ENCODE results near the gene ATP5F1E. TPM values are rescaled to one million over a fixed set of nuclear protein-coding genes. Genes with fewer than 3 reads are reported as not detected.

Gene ATP5F1E
- total and polyA plus RNA-seq, 12 donors, result 13.3 to 131 (median 55.3) TPM

DNA sequence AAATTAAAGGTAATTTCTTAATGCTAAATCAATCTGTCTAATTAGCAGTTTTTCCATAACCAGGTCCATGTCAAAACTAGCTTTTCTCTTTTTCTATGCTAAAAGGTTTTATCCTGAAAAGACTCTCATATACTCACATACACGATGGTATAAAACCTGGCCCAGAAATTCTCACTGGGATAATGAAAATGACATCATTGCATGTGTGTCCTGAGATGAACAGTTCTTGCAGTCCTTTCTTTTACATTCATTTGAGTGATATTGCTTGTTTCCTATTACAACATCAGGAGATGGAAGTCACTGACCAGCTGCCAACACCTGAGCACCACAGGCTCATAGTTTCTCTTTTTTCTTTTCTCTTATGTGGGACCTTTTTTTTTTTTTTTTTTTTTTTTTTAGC is 18.3 kb upstream of the ATP5F1E start:
- H3K27ac ChIP-seq, result no peak overlapping the region
- no peaks in the 10 kb centered on the region for H3K9me3 ChIP-seq (replicated peaks in 1 of 3)
- WGBS, 4 donors, result 74 to 85% (median 82%) methylated on average over 1 of the region's 1 CpG
- intact Hi-C loops (cut with DNase I), result no loop called here
- no peaks in the 10 kb centered on the region for H3K36me3 ChIP-seq (replicated peaks in 1 of 2)
- no peak for DNase-seq
- no peaks in the 10 kb centered on the region for H3K27me3 ChIP-seq
- no peak overlapping the region for H3K4me3 ChIP-seq
- TF ChIP-seq POLR2A (IDR thresholded peaks at IDR 0.05), result no peak
- TF ChIP-seq, protein P1, sequence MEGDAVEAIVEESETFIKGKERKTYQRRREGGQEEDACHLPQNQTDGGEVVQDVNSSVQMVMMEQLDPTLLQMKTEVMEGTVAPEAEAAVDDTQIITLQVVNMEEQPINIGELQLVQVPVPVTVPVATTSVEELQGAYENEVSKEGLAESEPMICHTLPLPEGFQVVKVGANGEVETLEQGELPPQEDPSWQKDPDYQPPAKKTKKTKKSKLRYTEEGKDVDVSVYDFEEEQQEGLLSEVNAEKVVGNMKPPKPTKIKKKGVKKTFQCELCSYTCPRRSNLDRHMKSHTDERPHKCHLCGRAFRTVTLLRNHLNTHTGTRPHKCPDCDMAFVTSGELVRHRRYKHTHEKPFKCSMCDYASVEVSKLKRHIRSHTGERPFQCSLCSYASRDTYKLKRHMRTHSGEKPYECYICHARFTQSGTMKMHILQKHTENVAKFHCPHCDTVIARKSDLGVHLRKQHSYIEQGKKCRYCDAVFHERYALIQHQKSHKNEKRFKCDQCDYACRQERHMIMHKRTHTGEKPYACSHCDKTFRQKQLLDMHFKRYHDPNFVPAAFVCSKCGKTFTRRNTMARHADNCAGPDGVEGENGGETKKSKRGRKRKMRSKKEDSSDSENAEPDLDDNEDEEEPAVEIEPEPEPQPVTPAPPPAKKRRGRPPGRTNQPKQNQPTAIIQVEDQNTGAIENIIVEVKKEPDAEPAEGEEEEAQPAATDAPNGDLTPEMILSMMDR (IDR thresholded peaks at IDR 0.05), result no peak
- H3K4me1 ChIP-seq (replicated peaks in 1 of 2), result no peaks in the 10 kb centered on the region

DNA sequence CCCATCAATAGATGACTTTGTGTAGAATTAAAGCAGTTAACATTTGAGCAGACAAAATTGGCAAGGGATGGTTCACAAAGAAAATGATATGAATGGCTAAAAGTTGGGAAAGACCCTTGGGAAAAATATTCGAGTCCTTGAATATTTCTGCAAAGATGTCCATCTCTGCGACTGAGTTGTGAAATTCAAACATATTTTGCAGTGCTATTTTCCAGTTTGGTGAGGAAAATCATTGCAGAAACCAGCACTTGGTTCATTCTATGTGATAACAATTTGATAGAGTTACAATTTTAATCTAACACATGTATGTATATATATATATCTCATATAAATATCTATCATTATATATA is 16.5 kb upstream of the ATP5F1E start:
- intact Hi-C loops (cut with DNase I), result loop anchor here in 1 of 2 donors (10.0 kb wide), 1 partner anchor 174 kb away; no protein-coding TSS in a partner anchor
- Histone ChIP-seq H3K36me3 (replicated peaks in 1 of 2) (no peaks in the 10 kb centered on the region), H3K27me3 (no peaks in the 10 kb centered on the region), H3K4me3 (no peak overlapping the region), H3K4me1 (replicated peaks in 1 of 2) (no peaks in the 10 kb centered on the region), H3K27ac (no peak overlapping the region), H3K9me3 (replicated peaks in 1 of 3) (no peaks in the 10 kb centered on the region)
- no peak for DNase-seq
- WGBS, 4 donors, result 75 to 84% (median 80%) methylated on average over 2 of the region's 2 CpGs
- TF ChIP-seq, protein P1 (IDR thresholded peaks at IDR 0.05), result no peak
- TF ChIP-seq POLR2A (IDR thresholded peaks at IDR 0.05), result no peak

DNA sequence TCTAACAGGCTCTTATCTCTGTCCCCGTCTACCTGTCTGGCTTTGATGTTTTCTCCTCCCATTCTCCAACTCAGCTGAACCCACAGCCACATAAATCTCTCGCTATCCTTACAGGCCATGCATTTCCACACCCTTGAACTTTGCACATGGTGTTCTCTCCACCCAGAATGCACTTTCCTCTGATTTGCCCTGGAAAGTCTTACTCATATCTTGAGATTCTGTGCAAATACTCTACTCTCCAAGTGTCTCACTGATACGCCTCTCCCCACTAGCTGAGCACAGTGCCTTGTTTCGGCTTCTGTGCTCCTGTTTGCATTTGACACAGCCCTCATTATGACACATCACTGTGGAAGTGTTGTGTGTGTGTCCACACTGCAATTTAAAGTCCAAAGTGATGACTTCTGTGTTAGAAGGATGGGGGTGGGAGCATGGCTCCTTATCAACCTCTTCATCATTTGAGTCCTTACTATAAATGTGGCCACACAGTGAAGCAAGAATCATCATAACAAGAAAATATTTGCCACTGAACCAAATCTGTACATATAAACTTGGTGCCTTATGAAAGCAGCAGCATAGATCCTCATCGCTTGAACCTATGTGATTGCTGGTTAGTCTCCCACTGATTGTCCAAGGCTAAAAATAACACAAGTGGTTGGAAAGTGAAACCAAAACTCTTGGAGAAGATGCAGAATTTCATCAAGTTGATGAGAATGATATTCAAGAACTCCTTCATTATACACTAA is 16.0 kb upstream of the ATP5F1E start:
- no peaks in the 10 kb centered on the region for H3K36me3 ChIP-seq (replicated peaks in 1 of 2)
- H3K4me1 ChIP-seq (replicated peaks in 1 of 2), result peaks cover 0 to 2% of the 10 kb centered on the region in 2 donors
- TF ChIP-seq POLR2A (IDR thresholded peaks at IDR 0.05), result no peak
- TF ChIP-seq, protein P1 (IDR thresholded peaks at IDR 0.05), result no peak
- H3K27ac ChIP-seq, result no peak overlapping the region
- DNase-seq, result no peak
- H3K4me3 ChIP-seq, result no peak overlapping the region
- intact Hi-C loops (cut with DNase I), result loop anchor here in 1 of 2 donors (10.0 kb wide), 1 partner anchor 173 kb away; no protein-coding TSS in a partner anchor
- H3K9me3 ChIP-seq (replicated peaks in 1 of 3), result no peaks in the 10 kb centered on the region
- no peaks in the 10 kb centered on the region for H3K27me3 ChIP-seq
- WGBS, 4 donors, result 76 to 87% (median 82%) methylated on average over 5 of the region's 5 CpGs

DNA sequence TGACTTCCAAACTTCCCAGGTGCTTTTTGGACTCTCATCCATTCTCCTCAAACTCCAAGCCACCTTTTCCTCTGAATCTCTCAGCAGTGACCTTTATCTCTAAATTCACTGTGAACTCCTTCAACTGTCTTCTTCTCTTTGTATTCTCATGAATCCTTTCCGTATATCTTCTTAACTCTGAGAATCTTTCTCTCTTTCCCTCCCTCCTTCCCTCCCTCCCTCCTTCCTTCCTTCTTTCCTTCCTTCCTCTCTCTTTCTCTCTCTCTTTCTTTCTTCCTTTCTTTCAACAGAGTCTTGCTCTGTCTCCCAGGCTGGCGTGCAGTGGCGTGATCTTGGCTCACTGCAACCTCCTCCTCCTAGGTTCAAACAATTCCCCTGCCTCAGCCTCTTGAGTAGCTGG is 14.7 kb upstream of the ATP5F1E start:
- Histone ChIP-seq H3K4me1 (replicated peaks in 1 of 2) (peaks cover 3 to 8% of the 10 kb centered on the region in 2 donors), H3K4me3 (no peak overlapping the region), H3K9me3 (replicated peaks in 1 of 3) (no peaks in the 10 kb centered on the region), H3K27ac (no peak overlapping the region), H3K36me3 (replicated peaks in 1 of 2) (no peaks in the 10 kb centered on the region), H3K27me3 (no peaks in the 10 kb centered on the region)
- intact Hi-C loops (cut with DNase I), result loop anchor here in 1 of 2 donors (10.0 kb wide), 1 partner anchor 172 kb away; no protein-coding TSS in a partner anchor
- no peak for DNase-seq
- WGBS, 4 donors, result 92 to 99% (median 96%) methylated on average over 3 of the region's 3 CpGs
- no peak for TF ChIP-seq POLR2A (IDR thresholded peaks at IDR 0.05)
- TF ChIP-seq, protein P1 (IDR thresholded peaks at IDR 0.05), result no peak

Measured in adrenal gland (tissue), 12 donors.